Esophagus squamous epithelium (tissue), 5 donors: ENCODE data around the gene SCYL3. TPM values are rescaled to one million over a fixed set of nuclear protein-coding genes. Genes with fewer than 3 reads are reported as not detected.

Experiments
- DNase-seq: peaks from one replicate; lab custom pipeline; 2025; lab: John Stamatoyannopoulos, UW
- H3K27ac ChIP-seq, 4 donors: fragments of 200-600 bp; sonication (generic); one replicate each; pipeline ENCODE4 v1.5.1; 2016 to 2019; ENCODE audit warnings: mild to moderate bottlenecking in 1 of 4
- H3K27me3 ChIP-seq, 4 donors: fragments of 200-600 bp; sonication (generic); 1 replicate in 3 of 4; 2 replicates in 1 of 4; pipeline versions ENCODE4 v1.5.1 to v1.6.0; 2017 to 2021; ENCODE audit warnings: antibody characterized with exemption in 1 of 4
- H3K36me3 ChIP-seq, 3 donors: fragments of 200-600 bp; sonication (generic); one replicate each; pipeline ENCODE4 v1.5.1; 2016 to 2019
- H3K4me1 ChIP-seq, 3 donors: fragments of 200-600 bp; sonication (generic); one replicate each; pipeline ENCODE4 v1.5.1; 2017 to 2019
- H3K4me3 ChIP-seq, 4 donors: fragments of 200-600 bp; sonication (generic); 1 replicate in 3 of 4; 2 replicates in 1 of 4; pipeline ENCODE4 v1.5.1; 2016 to 2019; ENCODE audit warnings: mild to moderate bottlenecking in 2 of 4, moderate library complexity in 1 of 4
- H3K9me3 ChIP-seq, 3 donors: fragments of 200-600 bp; sonication (generic); one replicate each; pipeline ENCODE4 v1.5.1; 2016 to 2019
- POLR2A ChIP-seq, 4 donors: fragments of 450-650 bp; IDR thresholded peaks; one replicate each; pipeline ENCODE4 v1.6.1; 2017; ENCODE audit warnings: antibody characterized with exemption in 4 of 4, mild to moderate bottlenecking in 4 of 4, moderate library complexity in 3 of 4
- WGBS, 2 donors: methylation state at CpG; one replicate each; pipeline ENCODE4 v1.1.5; 2018; 5-methylcytosine and 5-hydroxymethylcytosine counted together
- intact Hi-C: fragments of 100-400 bp; cut with DNase I; formaldehyde crosslinking; loops from one replicate; pipeline ENCODE4 v1.15.0; 2022
- total RNA-seq, 4 donors: library from RNA; depleted of rRNA; stranded (reverse); fragments of >200 nt; gene quantifications; one replicate each; pipeline ENCODE4 v1.1.0, GENCODE V29; 2016
- TF ChIP-seq, protein P1 (sequence below), 6 experiments: fragments of 450-650 bp in 4 of 6; fragments of 200-600 bp in 2 of 6; sonication (generic) in 2 of 6; IDR thresholded peaks; one replicate each; pipeline ENCODE4 v1.5.1; 2016 to 2019; ENCODE audit warnings: antibody characterized with exemption in 6 of 6, mild to moderate bottlenecking in 4 of 6, moderate library complexity in 4 of 6
- donor health status: DM: yes; HTN: yes; CAD: no.

The SCYL3 gene
- total RNA-seq, 4 donors from 2014 or later, result 4.8 to 10.1 (median 9.2) TPM

DNA sequence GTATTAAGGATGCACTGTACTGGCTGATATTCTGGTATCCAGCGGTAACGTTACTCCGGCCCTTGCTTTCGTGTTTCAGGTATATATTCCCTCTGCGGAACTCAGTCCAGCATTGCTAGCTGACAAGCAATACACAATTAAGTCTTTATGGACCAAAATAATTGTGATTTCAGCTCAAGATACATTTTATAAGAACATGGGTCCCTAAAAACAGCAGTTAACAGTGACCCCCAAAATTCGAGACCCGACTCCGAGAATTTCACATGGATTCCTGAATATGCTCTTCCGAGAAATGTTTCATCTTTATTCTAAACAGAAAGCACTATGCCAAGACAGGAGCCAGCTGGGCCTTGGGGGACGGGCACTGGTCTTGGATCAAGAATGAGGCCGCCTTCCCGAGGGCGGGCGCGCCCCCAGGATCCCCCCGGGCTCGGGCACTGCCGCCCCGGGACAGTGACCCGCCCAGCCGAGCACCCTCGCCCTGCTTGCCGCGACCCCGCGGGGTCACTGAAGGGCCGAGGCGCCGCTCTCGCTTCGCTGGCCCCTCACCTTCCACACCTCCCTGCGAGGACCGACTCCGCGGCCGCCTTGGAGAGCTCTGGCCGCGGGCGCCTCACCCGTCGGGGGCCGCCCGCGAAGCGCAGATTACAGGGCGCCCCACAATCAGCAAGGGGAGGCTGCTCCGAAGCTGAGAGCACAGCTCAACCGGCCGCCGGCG is 610 bp downstream of the SCYL3 start:
- Histone ChIP-seq H3K4me1 (peaks cover 12 to 41% (median 18%) of the 10 kb centered on the region in 3 donors), H3K27ac (peak overlapping the region; percentile 97 to 99 (median 99)), H3K27me3 (peaks cover 0 to 9% (median 0%) of the 10 kb centered on the region in 4 donors), H3K36me3 (peaks cover 0 to 6% (median 5%) of the 10 kb centered on the region in 3 donors), H3K9me3 (no peaks in the 10 kb centered on the region), H3K4me3 (peak overlapping the region; percentile 76 to 97 (median 90))
- intact Hi-C loops, result no loop called here
- no peak for DNase-seq
- WGBS, 2 donors, result 0 to 1% methylated on average over 9 to 12 of the region's 51 CpGs
- TF ChIP-seq POLR2A (IDR thresholded peaks at IDR 0.05), result peak in 1 of 4 donors; percentile 75
- TF ChIP-seq, protein P1, sequence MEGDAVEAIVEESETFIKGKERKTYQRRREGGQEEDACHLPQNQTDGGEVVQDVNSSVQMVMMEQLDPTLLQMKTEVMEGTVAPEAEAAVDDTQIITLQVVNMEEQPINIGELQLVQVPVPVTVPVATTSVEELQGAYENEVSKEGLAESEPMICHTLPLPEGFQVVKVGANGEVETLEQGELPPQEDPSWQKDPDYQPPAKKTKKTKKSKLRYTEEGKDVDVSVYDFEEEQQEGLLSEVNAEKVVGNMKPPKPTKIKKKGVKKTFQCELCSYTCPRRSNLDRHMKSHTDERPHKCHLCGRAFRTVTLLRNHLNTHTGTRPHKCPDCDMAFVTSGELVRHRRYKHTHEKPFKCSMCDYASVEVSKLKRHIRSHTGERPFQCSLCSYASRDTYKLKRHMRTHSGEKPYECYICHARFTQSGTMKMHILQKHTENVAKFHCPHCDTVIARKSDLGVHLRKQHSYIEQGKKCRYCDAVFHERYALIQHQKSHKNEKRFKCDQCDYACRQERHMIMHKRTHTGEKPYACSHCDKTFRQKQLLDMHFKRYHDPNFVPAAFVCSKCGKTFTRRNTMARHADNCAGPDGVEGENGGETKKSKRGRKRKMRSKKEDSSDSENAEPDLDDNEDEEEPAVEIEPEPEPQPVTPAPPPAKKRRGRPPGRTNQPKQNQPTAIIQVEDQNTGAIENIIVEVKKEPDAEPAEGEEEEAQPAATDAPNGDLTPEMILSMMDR (IDR thresholded peaks at IDR 0.05), result no peak

DNA sequence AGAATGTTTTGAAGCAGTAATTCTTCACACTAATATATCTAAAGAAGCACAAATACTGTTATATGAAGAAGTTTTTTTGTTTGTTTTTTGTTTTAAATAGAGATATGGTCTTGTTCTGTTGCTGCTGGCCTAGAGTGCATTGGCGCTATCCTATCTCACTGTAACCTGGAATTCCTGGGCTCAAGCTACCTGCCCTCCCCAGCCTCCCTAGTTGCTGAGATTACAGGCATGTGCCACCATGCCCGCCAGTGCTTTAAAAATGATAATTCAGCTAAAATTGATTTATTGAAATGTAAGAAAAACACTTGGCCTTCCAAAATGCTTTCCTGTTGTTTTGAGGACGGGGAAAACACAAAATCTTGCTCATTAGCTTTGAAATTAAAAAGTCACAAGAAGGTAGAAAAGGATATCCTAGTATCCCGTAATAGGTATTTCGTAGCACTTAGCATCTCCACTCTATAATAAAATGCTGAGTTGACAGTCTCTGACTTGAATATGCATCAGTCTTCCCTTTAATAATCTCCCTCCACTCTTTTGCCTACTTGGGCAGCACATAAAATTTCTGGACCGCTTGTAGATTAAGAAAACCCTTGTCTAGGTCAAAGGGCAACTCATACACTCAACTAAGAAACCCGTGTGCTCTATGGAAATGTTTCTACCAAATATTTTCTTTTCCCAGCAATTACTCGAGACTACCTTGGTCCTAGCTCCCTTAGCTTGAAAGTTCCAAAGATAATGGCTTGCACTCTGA is 1.3 kb downstream of the SCYL3 start:
- H3K27me3 ChIP-seq, result peaks cover 0 to 9% (median 0%) of the 10 kb centered on the region in 4 donors
- peaks cover 0 to 13% (median 6%) of the 10 kb centered on the region in 3 donors for H3K36me3 ChIP-seq
- H3K4me3 ChIP-seq, result peak overlapping the region; percentile 76 to 97 (median 90)
- H3K27ac ChIP-seq, result peak overlapping the region; percentile 97 to 99 (median 99)
- peaks cover 12 to 41% (median 18%) of the 10 kb centered on the region in 3 donors for H3K4me1 ChIP-seq
- WGBS, 2 donors, result 26 to 48% methylated on average over 8 of the region's 8 CpGs
- intact Hi-C loops, result no loop called here
- no peaks in the 10 kb centered on the region for H3K9me3 ChIP-seq
- DNase-seq, result no peak
- TF ChIP-seq, protein P1 (IDR thresholded peaks at IDR 0.05), result no peak
- no peak for TF ChIP-seq POLR2A (IDR thresholded peaks at IDR 0.05)

DNA sequence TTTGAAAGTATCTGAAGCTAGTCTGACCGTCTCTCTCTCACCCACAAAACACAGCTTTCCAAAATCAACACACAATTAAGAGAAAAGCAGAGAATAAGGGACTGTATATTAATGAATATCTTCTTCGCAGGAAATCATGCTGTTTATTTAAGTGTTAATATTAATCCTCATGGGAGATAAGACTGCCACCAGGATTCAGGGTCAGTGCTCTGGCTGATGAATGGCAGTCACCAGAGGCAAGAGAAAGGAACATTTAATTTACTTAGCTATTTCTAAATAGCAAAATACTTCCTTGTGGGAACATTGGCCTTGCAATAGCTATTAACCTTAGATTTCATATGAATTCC is 2.2 kb downstream of the SCYL3 start:
- H3K27ac ChIP-seq, result peak overlapping the region; percentile 14 to 99 (median 69)
- 45 to 54% methylated on average over 2 of the region's 2 CpGs for WGBS, 2 donors
- TF ChIP-seq, protein P1 (IDR thresholded peaks at IDR 0.05), result no peak
- TF ChIP-seq POLR2A (IDR thresholded peaks at IDR 0.05), result no peak
- H3K4me3 ChIP-seq, result peak overlapping the region in 3 of 4 donors; percentile 26 to 92 (median 89)
- DNase-seq, result no peak
- H3K27me3 ChIP-seq, result peaks cover 0 to 7% (median 0%) of the 10 kb centered on the region in 4 donors
- peaks cover 12 to 41% (median 18%) of the 10 kb centered on the region in 3 donors for H3K4me1 ChIP-seq
- intact Hi-C loops, result no loop called here
- no peaks in the 10 kb centered on the region for H3K9me3 ChIP-seq
- peaks cover 0 to 21% (median 6%) of the 10 kb centered on the region in 3 donors for H3K36me3 ChIP-seq

DNA sequence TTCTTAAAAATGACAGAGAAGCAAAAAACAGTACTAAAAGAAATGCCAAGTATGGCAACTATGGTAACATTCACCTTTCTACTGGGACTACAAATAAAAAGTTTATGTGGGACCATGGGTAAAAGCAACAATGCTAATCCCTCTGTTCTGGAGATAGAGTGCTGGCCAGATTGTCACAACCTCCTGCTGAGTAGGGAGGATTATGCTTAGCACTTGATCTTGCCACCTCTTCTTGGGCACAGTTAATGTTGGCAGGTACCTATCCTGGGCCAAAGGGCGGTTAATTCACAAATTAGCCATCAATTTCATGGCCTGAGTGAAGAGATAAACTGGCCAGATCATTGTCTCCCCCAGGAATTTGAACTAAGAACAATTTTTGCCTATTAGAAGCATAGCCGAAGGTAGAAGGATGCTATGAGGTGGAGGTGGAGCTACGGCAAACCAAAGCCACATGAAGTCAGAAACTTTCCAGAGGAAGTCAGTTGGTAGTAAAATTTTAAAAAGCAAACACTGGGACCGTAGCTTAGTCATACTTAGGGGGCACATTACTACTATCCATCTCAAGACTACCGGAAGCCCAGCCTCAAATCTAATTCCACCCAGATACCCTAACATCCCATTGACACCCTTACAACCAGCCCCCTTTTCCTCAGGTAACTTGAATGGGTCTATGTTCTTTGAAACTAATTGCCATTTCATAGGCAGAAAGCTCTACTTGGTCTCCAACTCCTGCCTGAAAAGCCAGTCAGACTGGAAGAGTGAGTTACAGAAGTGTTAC is 2.7 kb downstream of the SCYL3 start:
- peak overlapping the region in 3 of 4 donors; percentile 26 to 92 (median 89) for H3K4me3 ChIP-seq
- intact Hi-C loops, result no loop called here
- H3K9me3 ChIP-seq, result no peaks in the 10 kb centered on the region
- H3K27me3 ChIP-seq, result peaks cover 0 to 1% (median 0%) of the 10 kb centered on the region in 4 donors
- peak overlapping the region; percentile 14 to 99 (median 69) for H3K27ac ChIP-seq
- no peak for TF ChIP-seq POLR2A (IDR thresholded peaks at IDR 0.05)
- TF ChIP-seq, protein P1 (IDR thresholded peaks at IDR 0.05), result no peak
- no peak for DNase-seq
- 26 to 32% methylated on average over 5 of the region's 5 CpGs for WGBS, 2 donors
- H3K4me1 ChIP-seq, result peaks cover 12 to 41% (median 18%) of the 10 kb centered on the region in 3 donors
- H3K36me3 ChIP-seq, result peaks cover 0 to 27% (median 6%) of the 10 kb centered on the region in 3 donors
